Naive B cell (primary cell): ENCODE results near the gene RILPL2. TPM values are rescaled to one million over a fixed set of nuclear protein-coding genes. Genes with fewer than 3 reads are reported as not detected.
"Not testable (repeated sequence)": the region's sequence is repeated elsewhere in the genome, so short reads cannot be mapped to it uniquely, and the experiment has no call there.

Experiments
- ATAC-seq, 2 donors: fragments of 150-1000 bp; cut with Tn5 transposase; 2 replicates each; pipeline ENCODE4 v1.10.0; 2021; ENCODE audit warnings: low read depth in 2 of 2, mild to moderate bottlenecking in 2 of 2, moderate library complexity in 2 of 2
- DNase-seq: peaks from one replicate; pipeline ENCODE4 v3.0.0; 2022
- H3K27ac Mint-ChIP-seq, 6 donors: one replicate each; pipeline ENCODE4 v1.8.0; 2020 to 2022; ENCODE audit warnings: mild to moderate bottlenecking in 6 of 6, mixed read lengths in 6 of 6, moderate library complexity in 5 of 6, inconsistent platforms in 2 of 6
- H3K27me3 Mint-ChIP-seq, 3 donors: one replicate each; pipeline ENCODE4 v1.8.0; 2021 to 2022; ENCODE audit warnings: mixed read lengths in 3 of 3, mild to moderate bottlenecking in 1 of 3
- H3K36me3 Mint-ChIP-seq, 2 donors: one replicate each; pipeline ENCODE4 v1.8.0; 2020 to 2022; ENCODE audit warnings: mixed read lengths in 2 of 2, inconsistent platforms in 1 of 2, mild to moderate bottlenecking in 1 of 2
- H3K4me1 Mint-ChIP-seq, 3 donors: one replicate each; pipeline ENCODE4 v1.8.0; 2020 to 2022; ENCODE audit warnings: mixed read lengths in 3 of 3, inconsistent platforms in 1 of 3, mild to moderate bottlenecking in 1 of 3, moderate library complexity in 1 of 3
- H3K4me3 Mint-ChIP-seq, 8 donors: one replicate each; pipeline ENCODE4 v1.8.0; 2020 to 2022; ENCODE audit warnings: mild to moderate bottlenecking in 8 of 8, mixed read lengths in 8 of 8, moderate library complexity in 8 of 8, inconsistent platforms in 2 of 8
- H3K9me3 Mint-ChIP-seq, 7 donors: one replicate each; pipeline ENCODE4 v1.8.0; 2020 to 2022; ENCODE audit warnings: mixed read lengths in 7 of 7, mild to moderate bottlenecking in 5 of 7, inconsistent platforms in 2 of 7, moderate library complexity in 1 of 7
- polyA plus RNA-seq, 6 donors: library from polyadenylated mRNA; unstranded; fragments of 300-500 nt; fragmentation: Illumina TruSeq; gene quantifications; one replicate each; pipeline ENCODE4 v1.2.3, GENCODE V29; 2021; ENCODE audit warnings: low read depth in 6 of 6

The RILPL2 gene
- polyA plus RNA-seq, 6 donors from 2014 or later: 2.2 to 5.3 (median 4.8) TPM

DNA sequence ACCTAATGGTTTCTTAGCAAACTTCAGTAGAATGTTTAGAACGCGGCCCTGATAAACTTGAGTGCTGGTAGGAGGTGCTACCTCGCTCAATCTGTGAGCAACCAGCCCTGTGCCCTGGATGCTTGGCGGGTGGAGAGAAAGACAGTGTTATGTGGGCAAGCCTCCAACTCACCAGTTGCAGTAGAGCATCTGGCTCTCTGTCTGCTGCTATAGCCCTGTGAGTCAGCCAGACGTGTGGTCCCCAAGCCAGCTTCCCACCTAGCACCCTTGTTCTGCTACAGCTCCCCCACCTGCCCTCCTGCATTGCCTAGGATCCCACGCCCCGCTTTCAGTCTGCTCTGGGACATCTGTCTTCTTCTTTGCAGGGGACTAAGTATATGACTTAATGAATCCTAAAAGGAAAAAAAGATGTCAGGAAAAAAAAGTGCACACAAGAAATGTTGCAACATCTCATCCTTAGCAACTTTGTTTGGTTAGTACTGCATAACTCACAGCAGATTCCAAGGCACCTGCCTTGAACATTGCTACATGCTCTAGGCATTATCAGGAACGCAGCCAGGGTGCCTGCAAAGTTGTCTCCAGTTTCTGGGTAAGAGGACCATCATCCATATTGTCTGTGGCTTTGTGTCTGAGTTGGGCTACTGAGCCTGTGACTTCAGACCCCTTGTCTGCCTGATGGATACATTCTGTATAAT lies 35.0 kb upstream of the RILPL2 start:
- H3K27me3 Mint-ChIP-seq: no peaks in the 10 kb centered on the region
- H3K4me1 Mint-ChIP-seq: peaks cover 17 to 34% (median 29%) of the 10 kb centered on the region in 3 donors
- no peak for DNase-seq
- peaks cover 0 to 5% of the 10 kb centered on the region in 2 donors for H3K36me3 Mint-ChIP-seq
- no peaks in the 10 kb centered on the region for H3K9me3 Mint-ChIP-seq
- no peak for ATAC-seq
- H3K4me3 Mint-ChIP-seq: no peak overlapping the region
- H3K27ac Mint-ChIP-seq: peak overlapping the region in 1 of 6 donors; percentile 54

GRCh38 chr12:123469978-123470377 lies 33.5 kb upstream of the RILPL2 start:
- H3K9me3 Mint-ChIP-seq: no peaks in the 10 kb centered on the region
- no peak overlapping the region for H3K27ac Mint-ChIP-seq
- H3K4me3 Mint-ChIP-seq: no peak overlapping the region
- DNase-seq: no peak
- no peaks in the 10 kb centered on the region for H3K27me3 Mint-ChIP-seq
- H3K36me3 Mint-ChIP-seq: peaks cover 10 to 15% of the 10 kb centered on the region in 2 donors
- peaks cover 16 to 33% (median 33%) of the 10 kb centered on the region in 3 donors for H3K4me1 Mint-ChIP-seq
- no peak for ATAC-seq

DNA sequence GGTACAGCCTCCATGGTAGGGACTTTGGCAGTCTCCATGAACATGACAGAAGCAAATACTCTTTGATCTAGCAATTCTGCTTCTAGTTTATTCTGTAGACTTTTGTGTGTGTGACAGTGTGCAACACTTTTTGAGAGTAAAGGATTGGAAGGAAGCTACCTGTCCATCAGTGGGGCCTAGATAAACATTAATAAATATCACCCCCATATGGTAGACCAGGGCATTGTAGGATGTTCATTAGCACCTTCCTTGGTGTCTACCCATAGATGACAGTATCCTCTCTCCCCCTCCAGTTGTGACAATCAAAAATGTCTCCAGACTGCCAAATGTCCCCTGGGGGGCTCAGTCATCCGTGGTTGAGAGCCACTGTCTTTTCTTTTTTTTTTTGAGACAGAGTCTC lies 32.3 kb upstream of the RILPL2 start:
- ATAC-seq: peak; percentile 91 to 96
- Mint-ChIP-seq H3K4me1 (peaks cover 10 to 24% (median 24%) of the 10 kb centered on the region in 3 donors), H3K4me3 (no peak overlapping the region), H3K27ac (peak overlapping the region in 2 of 6 donors; percentile 12 to 71), H3K27me3 (no peaks in the 10 kb centered on the region), H3K36me3 (peaks cover 10 to 15% of the 10 kb centered on the region in 2 donors), H3K9me3 (no peaks in the 10 kb centered on the region)
- peak; percentile 44 for DNase-seq

- H3K4me1 Mint-ChIP-seq: peaks cover 16 to 42% (median 37%) of the 10 kb centered on the region in 3 donors
- H3K27ac Mint-ChIP-seq: no peak overlapping the region
- H3K9me3 Mint-ChIP-seq: no peaks in the 10 kb centered on the region
- peaks cover 10 to 14% of the 10 kb centered on the region in 2 donors for H3K36me3 Mint-ChIP-seq
- no peaks in the 10 kb centered on the region for H3K27me3 Mint-ChIP-seq
- ATAC-seq (no peak), DNase-seq (no peak)
- H3K4me3 Mint-ChIP-seq: no peak overlapping the region
Observed at GRCh38 chr12:123465084-123465483, 28.6 kb upstream of the RILPL2 start.

GRCh38 chr12:123463174-123463573 lies 26.7 kb upstream of the RILPL2 start:
- Mint-ChIP-seq H3K4me1 (peaks cover 18 to 46% (median 36%) of the 10 kb centered on the region in 3 donors), H3K36me3 (peaks cover 13 to 14% of the 10 kb centered on the region in 2 donors), H3K27ac (peak overlapping the region in 1 of 6 donors; percentile 41), H3K4me3 (peak overlapping the region in 1 of 8 donors; percentile 30)
- not testable (repeated sequence) for H3K27me3 Mint-ChIP-seq, DNase-seq, H3K9me3 Mint-ChIP-seq, ATAC-seq

DNA sequence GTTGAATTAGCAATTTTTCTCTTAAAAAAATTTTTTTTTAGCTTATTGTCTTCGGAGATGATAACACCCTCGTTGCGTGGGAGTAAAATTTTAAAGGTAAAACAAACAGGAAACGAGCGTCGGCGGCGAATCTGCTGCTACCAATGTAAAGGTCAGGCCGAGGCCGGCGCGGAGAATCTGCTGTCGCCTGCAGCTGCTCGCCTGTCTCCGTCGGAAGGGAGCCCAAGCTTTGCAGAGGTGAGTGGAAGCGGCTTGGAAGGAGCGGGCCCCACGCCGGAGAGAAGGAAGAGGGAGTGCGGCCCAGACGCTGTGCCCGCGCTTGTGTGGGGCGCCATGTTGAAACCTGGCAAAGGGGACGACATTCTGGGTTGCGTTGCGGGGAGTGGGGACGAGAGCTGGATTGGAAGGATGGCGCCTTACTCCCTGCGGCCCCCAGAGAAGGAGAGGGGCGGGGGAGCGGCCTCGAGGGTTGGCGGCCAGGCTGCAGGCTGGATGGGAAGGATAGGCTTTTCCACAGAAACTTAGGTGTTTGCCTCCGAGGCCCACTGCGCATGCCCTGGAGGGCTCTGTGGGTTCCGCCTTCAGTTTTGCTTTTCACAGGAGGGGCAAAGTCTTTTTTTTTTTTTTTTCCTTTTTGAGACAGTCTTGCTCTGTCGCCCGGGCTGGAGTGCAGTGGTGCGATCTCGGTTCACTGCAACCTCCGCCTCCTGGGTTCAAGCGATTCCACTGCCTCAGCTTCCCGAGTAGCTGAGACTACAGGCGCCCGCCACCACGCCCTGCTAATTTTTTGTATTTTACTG lies 21.7 kb upstream of the RILPL2 start, which contains the start of gene SNRNP35:
Gene SNRNP35, plus strand, starts transcription at position 160 of the 800 bp plus-strand sequence. CDS start 7,402 bp downstream, outside the sequence.
- peak; percentile 86 for DNase-seq
- peak; percentile 81 to 88 for ATAC-seq
- Mint-ChIP-seq H3K9me3 (no peaks in the 10 kb centered on the region), H3K36me3 (peaks cover 4 to 8% of the 10 kb centered on the region in 2 donors), H3K27ac (peak within 1 kb of the TSS; percentile 99 to 100 (median 100)), H3K27me3 (no peaks in the 10 kb centered on the region), H3K4me3 (peak within 1 kb of the TSS; percentile 98 to 100 (median 100)), H3K4me1 (peaks cover 15 to 39% (median 25%) of the 10 kb centered on the region in 3 donors)

DNA sequence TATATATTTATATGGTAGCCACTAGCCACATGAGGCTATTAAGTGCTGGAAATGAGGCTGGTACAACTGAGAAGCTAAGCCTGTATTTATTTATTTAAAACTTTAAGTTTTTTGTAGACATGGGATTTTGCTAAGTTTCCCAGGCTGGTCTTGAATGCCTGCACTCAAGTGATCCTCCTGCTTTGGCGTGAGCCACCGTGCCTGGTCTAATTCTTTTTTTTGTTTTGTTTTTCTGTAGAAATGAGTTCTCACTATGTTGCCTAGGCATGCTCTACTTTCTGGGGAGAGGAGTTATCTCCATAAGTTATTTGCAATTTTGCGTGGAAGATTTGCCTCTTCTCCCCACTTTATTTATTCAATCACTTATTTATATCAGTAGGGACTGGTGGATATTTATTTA lies 16.7 kb upstream of the RILPL2 start:
- H3K27me3 Mint-ChIP-seq: no peaks in the 10 kb centered on the region
- DNase-seq (no peak), ATAC-seq (no peak)
- no peak overlapping the region for H3K4me3 Mint-ChIP-seq
- H3K9me3 Mint-ChIP-seq: peaks cover 0 to 2% (median 0%) of the 10 kb centered on the region in 7 donors
- H3K4me1 Mint-ChIP-seq: peaks cover 12 to 19% (median 18%) of the 10 kb centered on the region in 3 donors
- H3K27ac Mint-ChIP-seq: peak overlapping the region in 1 of 6 donors; percentile 75
- peaks cover 0 to 5% of the 10 kb centered on the region in 2 donors for H3K36me3 Mint-ChIP-seq

- not testable (repeated sequence) for H3K36me3 Mint-ChIP-seq, H3K9me3 Mint-ChIP-seq, ATAC-seq, H3K27me3 Mint-ChIP-seq, DNase-seq
- peak overlapping the region in 5 of 6 donors; percentile 43 to 65 (median 56) for H3K27ac Mint-ChIP-seq
- peak overlapping the region in 1 of 8 donors; percentile 29 for H3K4me3 Mint-ChIP-seq
- peaks cover 9 to 19% (median 18%) of the 10 kb centered on the region in 3 donors for H3K4me1 Mint-ChIP-seq
Observed at GRCh38 chr12:123452276-123452550, 15.7 kb upstream of the RILPL2 start.

DNA sequence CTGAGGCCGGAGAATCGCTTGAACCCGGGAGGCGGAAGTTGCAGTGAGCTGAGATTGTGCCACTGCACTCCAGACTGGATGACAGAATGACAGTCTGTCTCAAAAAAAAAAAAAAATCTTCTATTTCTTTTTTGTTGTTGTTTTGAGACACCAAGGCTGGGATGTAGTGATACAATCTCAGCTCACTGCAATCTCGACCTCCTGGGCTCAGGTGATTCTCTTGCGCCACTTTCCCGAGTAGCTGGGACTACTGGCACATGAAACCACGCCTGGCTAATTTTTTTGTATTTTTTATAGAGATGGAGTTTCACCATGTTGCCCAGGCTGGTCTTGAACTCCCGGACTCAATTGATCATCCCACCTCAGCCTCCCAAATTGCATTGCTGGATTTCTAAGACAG lies 14.2 kb upstream of the RILPL2 start:
- Mint-ChIP-seq H3K4me1 (peaks cover 15 to 28% (median 27%) of the 10 kb centered on the region in 3 donors), H3K4me3 (peak overlapping the region in 2 of 8 donors; percentile 64 to 79), H3K36me3 (no peaks in the 10 kb centered on the region), H3K9me3 (peaks cover 0 to 2% (median 0%) of the 10 kb centered on the region in 7 donors), H3K27me3 (no peaks in the 10 kb centered on the region), H3K27ac (peak overlapping the region in 1 of 6 donors; percentile 72)
- no peak for DNase-seq
- ATAC-seq: no peak

GRCh38 chr12:123449856-123450255 lies 13.4 kb upstream of the RILPL2 start:
- DNase-seq (no peak), ATAC-seq (no peak)
- H3K4me1 Mint-ChIP-seq: peaks cover 19 to 32% (median 31%) of the 10 kb centered on the region in 3 donors
- H3K4me3 Mint-ChIP-seq: peak overlapping the region in 3 of 8 donors; percentile 21 to 62 (median 46)
- H3K36me3 Mint-ChIP-seq: no peaks in the 10 kb centered on the region
- peak overlapping the region in 4 of 6 donors; percentile 12 to 90 (median 72) for H3K27ac Mint-ChIP-seq
- H3K9me3 Mint-ChIP-seq: peaks cover 0 to 2% (median 0%) of the 10 kb centered on the region in 7 donors
- no peaks in the 10 kb centered on the region for H3K27me3 Mint-ChIP-seq

DNA sequence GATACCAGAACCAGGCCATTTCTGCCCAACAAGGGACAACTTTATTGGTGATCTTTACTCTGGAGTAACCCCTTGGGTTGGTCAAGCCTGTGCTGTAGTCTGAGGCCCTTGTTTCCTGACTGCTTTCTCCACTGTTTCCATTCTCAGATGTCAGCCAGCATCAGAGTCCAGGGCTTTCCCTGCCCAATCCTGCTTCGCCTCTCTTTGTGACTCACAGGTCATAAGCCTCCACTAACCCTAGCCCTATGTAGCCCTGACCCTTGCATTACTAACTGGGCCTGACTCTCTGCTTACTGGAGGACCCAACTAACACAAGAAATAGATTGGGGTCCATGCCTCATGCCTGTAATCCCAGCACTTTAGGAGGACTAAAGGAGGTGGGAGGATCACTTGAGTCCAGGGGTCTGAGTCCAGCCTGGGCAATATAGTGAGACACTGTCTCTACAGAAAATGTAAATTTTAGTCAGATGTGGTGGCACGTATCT lies 12.8 kb upstream of the RILPL2 start:
- H3K27ac Mint-ChIP-seq: peak overlapping the region; percentile 30 to 90 (median 80)
- H3K4me3 Mint-ChIP-seq: peak overlapping the region; percentile 24 to 62 (median 46)
- H3K9me3 Mint-ChIP-seq: peaks cover 0 to 2% (median 0%) of the 10 kb centered on the region in 7 donors
- no peaks in the 10 kb centered on the region for H3K36me3 Mint-ChIP-seq
- H3K4me1 Mint-ChIP-seq: peaks cover 19 to 35% (median 31%) of the 10 kb centered on the region in 3 donors
- DNase-seq (no peak), ATAC-seq (no peak)
- H3K27me3 Mint-ChIP-seq: no peaks in the 10 kb centered on the region

DNA sequence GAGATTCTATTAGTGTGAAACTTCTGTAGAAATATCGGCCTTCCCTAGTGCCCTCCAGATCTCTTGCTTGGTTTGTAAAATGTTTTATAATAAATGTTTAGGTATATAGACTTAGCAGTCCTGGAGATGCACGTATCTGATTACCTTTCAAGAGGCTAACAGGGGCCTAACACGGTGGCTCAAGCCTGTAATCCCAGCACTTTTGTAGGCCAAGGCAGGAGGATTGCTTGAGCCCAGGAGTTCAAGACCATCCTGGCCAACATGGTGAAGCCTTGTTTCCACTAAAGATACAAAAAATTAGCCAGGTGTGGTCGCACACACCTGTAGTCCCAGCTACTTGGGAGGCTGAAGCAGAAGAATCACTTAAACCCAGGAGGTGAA lies 9.8 kb upstream of the RILPL2 start:
- no peaks in the 10 kb centered on the region for H3K36me3 Mint-ChIP-seq
- H3K27ac Mint-ChIP-seq: peak overlapping the region in 3 of 6 donors; percentile 49 to 94 (median 79)
- DNase-seq (no peak), ATAC-seq (no peak)
- no peaks in the 10 kb centered on the region for H3K27me3 Mint-ChIP-seq
- H3K9me3 Mint-ChIP-seq: peaks cover 0 to 2% (median 0%) of the 10 kb centered on the region in 7 donors
- peaks cover 31 to 48% (median 43%) of the 10 kb centered on the region in 3 donors for H3K4me1 Mint-ChIP-seq
- peak overlapping the region in 5 of 8 donors; percentile 47 to 83 (median 69) for H3K4me3 Mint-ChIP-seq
